ENCODE data around the gene PAM.

DNA sequence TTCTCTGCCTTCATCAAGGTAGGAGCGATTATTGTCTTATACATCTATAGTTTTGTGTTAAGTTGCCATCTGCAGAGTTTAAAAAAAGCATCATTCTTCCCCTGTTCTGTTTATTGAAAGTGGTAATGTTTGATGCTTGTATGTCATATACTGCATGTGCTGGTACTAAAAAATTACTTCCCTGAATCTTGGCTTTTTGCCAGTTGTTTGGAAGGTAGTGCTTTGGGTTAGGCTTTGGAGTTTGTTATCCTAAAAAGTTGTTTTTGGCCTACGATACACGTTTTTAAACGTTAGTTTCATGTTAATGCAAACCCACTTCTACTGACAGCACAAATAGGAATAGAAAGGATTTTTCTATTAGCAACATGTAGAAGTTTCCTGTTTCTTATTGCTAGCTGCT is 206.6 kb downstream of the PAM start:
- TF ChIP-seq, protein P1, sequence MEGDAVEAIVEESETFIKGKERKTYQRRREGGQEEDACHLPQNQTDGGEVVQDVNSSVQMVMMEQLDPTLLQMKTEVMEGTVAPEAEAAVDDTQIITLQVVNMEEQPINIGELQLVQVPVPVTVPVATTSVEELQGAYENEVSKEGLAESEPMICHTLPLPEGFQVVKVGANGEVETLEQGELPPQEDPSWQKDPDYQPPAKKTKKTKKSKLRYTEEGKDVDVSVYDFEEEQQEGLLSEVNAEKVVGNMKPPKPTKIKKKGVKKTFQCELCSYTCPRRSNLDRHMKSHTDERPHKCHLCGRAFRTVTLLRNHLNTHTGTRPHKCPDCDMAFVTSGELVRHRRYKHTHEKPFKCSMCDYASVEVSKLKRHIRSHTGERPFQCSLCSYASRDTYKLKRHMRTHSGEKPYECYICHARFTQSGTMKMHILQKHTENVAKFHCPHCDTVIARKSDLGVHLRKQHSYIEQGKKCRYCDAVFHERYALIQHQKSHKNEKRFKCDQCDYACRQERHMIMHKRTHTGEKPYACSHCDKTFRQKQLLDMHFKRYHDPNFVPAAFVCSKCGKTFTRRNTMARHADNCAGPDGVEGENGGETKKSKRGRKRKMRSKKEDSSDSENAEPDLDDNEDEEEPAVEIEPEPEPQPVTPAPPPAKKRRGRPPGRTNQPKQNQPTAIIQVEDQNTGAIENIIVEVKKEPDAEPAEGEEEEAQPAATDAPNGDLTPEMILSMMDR (IDR thresholded peaks at IDR 0.05), result no peak
- TF ChIP-seq POLR2AphosphoS5 (IDR thresholded peaks at IDR 0.05; ENCODE audit: low read depth, low read length) (no peak), TCF7L2 (IDR thresholded peaks at IDR 0.05; ENCODE audit: low read depth, low read length) (no peak), SIN3A (IDR thresholded peaks at IDR 0.05; ENCODE audit: borderline replicate concordance, insufficient read depth, low read depth, low read length) (no peak)
- TF ChIP-seq, protein P2, sequence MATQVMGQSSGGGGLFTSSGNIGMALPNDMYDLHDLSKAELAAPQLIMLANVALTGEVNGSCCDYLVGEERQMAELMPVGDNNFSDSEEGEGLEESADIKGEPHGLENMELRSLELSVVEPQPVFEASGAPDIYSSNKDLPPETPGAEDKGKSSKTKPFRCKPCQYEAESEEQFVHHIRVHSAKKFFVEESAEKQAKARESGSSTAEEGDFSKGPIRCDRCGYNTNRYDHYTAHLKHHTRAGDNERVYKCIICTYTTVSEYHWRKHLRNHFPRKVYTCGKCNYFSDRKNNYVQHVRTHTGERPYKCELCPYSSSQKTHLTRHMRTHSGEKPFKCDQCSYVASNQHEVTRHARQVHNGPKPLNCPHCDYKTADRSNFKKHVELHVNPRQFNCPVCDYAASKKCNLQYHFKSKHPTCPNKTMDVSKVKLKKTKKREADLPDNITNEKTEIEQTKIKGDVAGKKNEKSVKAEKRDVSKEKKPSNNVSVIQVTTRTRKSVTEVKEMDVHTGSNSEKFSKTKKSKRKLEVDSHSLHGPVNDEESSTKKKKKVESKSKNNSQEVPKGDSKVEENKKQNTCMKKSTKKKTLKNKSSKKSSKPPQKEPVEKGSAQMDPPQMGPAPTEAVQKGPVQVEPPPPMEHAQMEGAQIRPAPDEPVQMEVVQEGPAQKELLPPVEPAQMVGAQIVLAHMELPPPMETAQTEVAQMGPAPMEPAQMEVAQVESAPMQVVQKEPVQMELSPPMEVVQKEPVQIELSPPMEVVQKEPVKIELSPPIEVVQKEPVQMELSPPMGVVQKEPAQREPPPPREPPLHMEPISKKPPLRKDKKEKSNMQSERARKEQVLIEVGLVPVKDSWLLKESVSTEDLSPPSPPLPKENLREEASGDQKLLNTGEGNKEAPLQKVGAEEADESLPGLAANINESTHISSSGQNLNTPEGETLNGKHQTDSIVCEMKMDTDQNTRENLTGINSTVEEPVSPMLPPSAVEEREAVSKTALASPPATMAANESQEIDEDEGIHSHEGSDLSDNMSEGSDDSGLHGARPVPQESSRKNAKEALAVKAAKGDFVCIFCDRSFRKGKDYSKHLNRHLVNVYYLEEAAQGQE (IDR thresholded peaks at IDR 0.05; ENCODE audit: insufficient read depth in 1 of 2, low read depth in 2 of 2, low read length in 1 of 2), result no peak

Measured in Panc1 (cell line).